Mucosa of rectum (tissue), 2 donors: ENCODE results near the gene SFT2D3.
A peak's percentile ranks its signal among the peaks of the same experiment; 100 is the strongest.

ENCODE experiments used
- H3K27ac ChIP-seq, 2 donors: one replicate each; pipeline ENCODE4 v1.7.0; 2013; ENCODE audit warnings: inconsistent platforms in 2 of 2, low read depth in 2 of 2, low read length in 2 of 2
- H3K27me3 ChIP-seq, 2 donors: one replicate each; pipeline ENCODE4 v1.7.0; 2013; ENCODE audit warnings: low read length in 2 of 2; ENCODE audit not compliant: control insufficient read depth in 2 of 2, insufficient read depth in 2 of 2
- H3K36me3 ChIP-seq, 2 donors: one replicate each; pipeline ENCODE4 v1.7.0; 2013; ENCODE audit warnings: low read length in 2 of 2; ENCODE audit not compliant: control insufficient read depth in 2 of 2, insufficient read depth in 2 of 2
- H3K4me1 ChIP-seq, 2 donors: one replicate each; pipeline ENCODE4 v1.7.0; 2013; ENCODE audit warnings: low read length in 2 of 2, mild to moderate bottlenecking in 1 of 2; ENCODE audit not compliant: control insufficient read depth in 2 of 2, insufficient read depth in 2 of 2
- H3K4me3 ChIP-seq, 2 donors: one replicate each; pipeline ENCODE4 v1.7.0; 2013; ENCODE audit warnings: low read length in 2 of 2
- H3K9ac ChIP-seq, 2 donors: one replicate each; pipeline ENCODE4 v1.7.0; 2013; ENCODE audit warnings: low read length in 2 of 2, low read depth in 1 of 2, mild to moderate bottlenecking in 1 of 2
- H3K9me3 ChIP-seq, 2 donors: one replicate each; pipeline ENCODE4 v1.7.0; 2013; ENCODE audit warnings: low read length in 2 of 2; ENCODE audit not compliant: control insufficient read depth in 2 of 2
- donor health status: healthy.
- donor health status: Normal muscosa, but diverticular disease.

Gene SFT2D3

DNA sequence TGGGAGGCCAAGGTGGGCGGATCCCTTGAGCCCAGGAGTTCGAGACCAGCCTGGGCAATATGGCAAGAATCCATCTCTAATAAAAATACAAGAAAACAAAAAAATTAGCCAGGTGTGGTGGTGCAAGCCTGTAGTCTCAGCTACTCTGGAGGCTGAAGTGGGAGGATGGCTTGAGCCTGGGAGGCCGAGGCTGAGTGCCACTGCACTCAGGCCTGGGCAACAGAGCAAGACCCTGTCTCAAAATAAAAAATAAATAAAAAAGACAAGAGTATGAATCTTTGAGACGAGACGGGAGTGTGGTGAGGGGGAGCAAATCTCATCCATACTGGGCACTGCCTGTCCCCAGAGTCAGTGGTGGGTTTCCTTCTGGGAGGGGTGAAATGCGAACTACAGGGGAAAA is 43.2 kb upstream of the SFT2D3 start:
- Histone ChIP-seq H3K27me3 (peaks cover 2 to 3% of the 10 kb centered on the region in 2 donors), H3K36me3 (no peaks in the 10 kb centered on the region), H3K27ac (peak overlapping the region in 1 of 2 donors; percentile 58), H3K4me3 (no peak overlapping the region), H3K9me3 (no peaks in the 10 kb centered on the region), H3K9ac (no peak overlapping the region), H3K4me1 (peaks cover 3 to 9% of the 10 kb centered on the region in 2 donors)

DNA sequence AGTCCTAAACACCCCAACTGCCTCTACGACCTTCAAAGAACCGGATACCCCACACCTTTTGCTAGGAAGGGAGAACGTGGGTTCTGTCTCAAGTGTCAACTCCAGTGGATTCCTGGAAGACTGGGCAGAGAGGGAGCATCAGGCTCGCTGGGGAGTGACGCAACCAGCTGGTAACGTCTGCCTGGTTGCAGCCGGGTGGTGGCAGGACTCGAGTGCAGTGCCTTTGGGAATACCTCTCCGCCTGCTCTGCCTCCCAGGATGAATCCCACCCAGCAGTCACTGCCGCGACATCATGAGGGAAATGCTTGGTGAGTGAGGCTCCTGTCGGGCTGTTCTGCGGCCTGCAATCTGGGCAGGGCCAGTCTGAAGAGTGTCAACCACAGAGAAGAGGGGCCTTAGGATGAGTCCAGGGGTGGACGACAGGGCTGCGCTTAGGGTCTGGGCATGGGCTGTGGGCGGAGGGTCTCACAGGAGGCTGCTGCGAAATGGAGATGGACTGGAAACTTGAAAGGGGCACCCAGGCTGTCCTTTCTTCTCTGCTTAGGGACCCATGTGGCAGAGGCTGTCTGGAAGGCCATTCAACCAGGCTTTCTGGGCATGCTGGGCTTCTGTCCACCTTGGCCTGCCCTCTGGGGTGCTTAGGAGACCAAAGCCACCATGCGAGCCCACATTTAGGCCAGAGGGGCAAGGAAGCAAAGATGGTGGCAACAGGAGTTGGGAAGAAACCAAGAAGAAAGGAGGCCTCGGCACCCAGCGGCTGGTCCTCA is 42.5 kb upstream of the SFT2D3 start:
- peaks cover 2 to 7% of the 10 kb centered on the region in 2 donors for H3K27me3 ChIP-seq
- H3K9me3 ChIP-seq, result no peaks in the 10 kb centered on the region
- peak overlapping the region; percentile 37 to 58 for H3K27ac ChIP-seq
- peaks cover 3 to 7% of the 10 kb centered on the region in 2 donors for H3K4me1 ChIP-seq
- H3K36me3 ChIP-seq, result no peaks in the 10 kb centered on the region
- no peak overlapping the region for H3K9ac ChIP-seq
- H3K4me3 ChIP-seq, result no peak overlapping the region

DNA sequence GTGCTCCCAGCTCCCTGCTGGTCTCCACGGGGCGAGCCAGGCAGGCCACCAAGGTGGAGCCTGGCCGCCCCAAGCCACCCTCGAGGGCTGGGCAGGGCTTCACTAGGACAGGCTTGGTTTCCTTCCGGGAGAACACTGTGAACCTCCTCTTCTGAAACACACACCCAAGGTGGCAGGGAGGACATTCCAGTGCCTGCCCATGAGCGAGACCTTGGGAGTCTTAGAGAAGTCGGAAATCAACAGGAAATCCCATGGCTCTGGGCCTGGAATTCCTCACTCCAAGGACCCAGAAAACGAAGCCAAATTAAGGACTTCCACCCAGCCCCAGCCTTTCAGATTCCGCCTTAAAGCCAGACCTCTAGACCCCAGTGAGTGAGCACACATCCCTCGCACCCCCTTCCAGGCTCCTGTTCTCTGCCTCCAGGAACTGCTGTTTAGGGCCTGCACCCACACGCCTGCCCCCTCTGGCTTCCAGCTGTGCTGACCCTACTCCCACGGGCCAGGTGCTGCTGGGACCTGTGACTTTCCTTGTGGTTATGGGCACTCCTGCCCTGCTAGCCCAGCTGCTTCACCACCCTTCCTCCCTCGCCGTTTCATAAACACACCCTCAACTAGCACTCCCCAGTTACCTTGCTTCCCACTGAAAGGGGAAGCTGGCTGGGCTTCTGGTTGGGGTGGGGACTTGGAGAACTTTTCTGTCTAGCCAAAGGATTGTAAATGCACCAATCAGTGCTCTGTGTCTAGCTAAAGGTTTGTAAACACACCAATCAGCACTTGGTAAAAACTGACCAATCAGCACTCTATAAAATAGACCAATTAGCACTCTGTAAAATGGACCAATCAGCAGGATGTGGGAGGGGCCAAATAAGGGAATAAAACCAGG is 41.6 kb upstream of the SFT2D3 start:
- no peak overlapping the region for H3K4me3 ChIP-seq
- H3K36me3 ChIP-seq, result no peaks in the 10 kb centered on the region
- peak overlapping the region; percentile 37 to 49 for H3K27ac ChIP-seq
- peaks cover 6 to 10% of the 10 kb centered on the region in 2 donors for H3K27me3 ChIP-seq
- no peaks in the 10 kb centered on the region for H3K9me3 ChIP-seq
- no peak overlapping the region for H3K9ac ChIP-seq
- H3K4me1 ChIP-seq, result peaks cover 3 to 7% of the 10 kb centered on the region in 2 donors

DNA sequence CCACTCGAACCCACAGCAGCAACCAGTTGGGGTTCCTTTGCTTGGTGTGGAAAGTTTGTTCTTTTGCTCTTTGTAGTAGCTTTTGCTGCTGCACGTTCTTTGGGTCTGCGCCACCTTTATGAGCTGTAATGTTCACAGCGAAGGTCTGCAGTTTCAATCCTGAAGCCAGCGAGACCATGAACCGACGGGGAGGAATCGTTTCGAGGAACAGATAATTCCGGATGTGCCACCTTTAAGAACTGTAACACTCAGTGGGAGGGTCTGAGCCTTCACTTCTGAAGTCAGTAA is 41.1 kb upstream of the SFT2D3 start:
- H3K27me3 ChIP-seq, result peaks cover 11 to 15% of the 10 kb centered on the region in 2 donors
- no peak overlapping the region for H3K9ac ChIP-seq
- H3K27ac ChIP-seq, result no peak overlapping the region
- peaks cover 3 to 7% of the 10 kb centered on the region in 2 donors for H3K4me1 ChIP-seq
- no peak overlapping the region for H3K4me3 ChIP-seq
- no peaks in the 10 kb centered on the region for H3K9me3 ChIP-seq
- no peaks in the 10 kb centered on the region for H3K36me3 ChIP-seq

DNA sequence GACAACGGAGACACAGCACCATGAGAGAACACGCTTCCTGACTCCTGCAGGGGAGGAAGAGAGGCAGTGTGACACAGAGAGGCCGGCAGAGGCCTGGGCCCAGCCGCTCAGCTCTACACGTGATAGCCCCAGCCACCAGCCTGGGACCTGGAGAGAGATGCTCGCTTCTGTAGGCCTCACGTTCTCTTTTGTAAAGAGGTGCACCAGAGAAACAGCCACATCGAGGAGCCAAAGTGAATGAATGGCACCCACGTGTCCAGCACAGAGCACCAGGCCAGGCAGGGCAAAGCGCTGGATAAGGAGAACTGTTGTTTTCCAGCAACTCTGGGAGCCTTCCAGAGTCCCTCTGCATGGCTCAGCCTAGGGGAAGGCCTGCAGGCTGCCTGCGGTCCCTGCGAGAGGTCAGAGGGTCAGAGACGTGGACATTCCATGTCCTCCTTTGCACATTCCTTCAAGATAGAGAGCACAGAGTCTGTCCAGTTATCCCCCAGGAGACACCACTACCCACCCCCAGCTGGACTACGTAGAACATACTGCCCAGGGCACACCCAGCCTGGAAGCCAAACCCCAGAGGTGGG is 40.1 kb upstream of the SFT2D3 start:
- peaks cover 15 to 17% of the 10 kb centered on the region in 2 donors for H3K27me3 ChIP-seq
- H3K27ac ChIP-seq, result peak overlapping the region in 1 of 2 donors; percentile 35
- H3K36me3 ChIP-seq, result no peaks in the 10 kb centered on the region
- no peak overlapping the region for H3K9ac ChIP-seq
- peaks cover 3 to 7% of the 10 kb centered on the region in 2 donors for H3K4me1 ChIP-seq
- no peak overlapping the region for H3K4me3 ChIP-seq
- no peaks in the 10 kb centered on the region for H3K9me3 ChIP-seq

DNA sequence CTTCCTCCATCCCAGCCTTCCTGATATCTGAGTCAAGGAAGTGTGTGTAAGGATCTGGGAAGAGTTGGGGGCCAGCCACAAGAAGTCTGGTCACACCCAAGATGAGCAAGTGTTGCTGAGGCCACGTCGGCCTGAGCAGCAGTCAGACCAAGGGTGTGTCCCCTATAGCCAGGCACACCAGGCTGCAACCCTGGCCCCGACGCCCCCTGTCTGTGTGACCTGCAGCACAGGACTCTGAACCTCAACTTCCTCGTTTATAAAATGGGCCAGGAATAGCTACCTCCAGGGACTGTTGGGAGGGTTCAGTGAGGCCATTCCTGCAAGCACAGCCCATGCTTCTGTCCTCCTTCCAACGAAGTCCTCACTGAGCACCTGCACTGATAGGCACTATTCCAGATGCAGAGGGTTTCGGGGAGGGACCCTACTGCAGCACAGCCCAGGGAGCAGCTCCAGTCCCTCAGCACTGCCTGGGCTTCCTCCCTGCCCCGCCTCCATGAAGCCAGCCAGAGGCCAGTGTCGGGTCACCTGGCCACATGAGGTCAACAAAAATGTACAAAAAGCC is 39.3 kb upstream of the SFT2D3 start:
- Histone ChIP-seq H3K27ac (peak overlapping the region in 1 of 2 donors; percentile 35), H3K9me3 (no peaks in the 10 kb centered on the region), H3K27me3 (peaks cover 17 to 19% of the 10 kb centered on the region in 2 donors), H3K4me3 (no peak overlapping the region), H3K4me1 (peaks cover 3 to 7% of the 10 kb centered on the region in 2 donors), H3K9ac (no peak overlapping the region), H3K36me3 (no peaks in the 10 kb centered on the region)

DNA sequence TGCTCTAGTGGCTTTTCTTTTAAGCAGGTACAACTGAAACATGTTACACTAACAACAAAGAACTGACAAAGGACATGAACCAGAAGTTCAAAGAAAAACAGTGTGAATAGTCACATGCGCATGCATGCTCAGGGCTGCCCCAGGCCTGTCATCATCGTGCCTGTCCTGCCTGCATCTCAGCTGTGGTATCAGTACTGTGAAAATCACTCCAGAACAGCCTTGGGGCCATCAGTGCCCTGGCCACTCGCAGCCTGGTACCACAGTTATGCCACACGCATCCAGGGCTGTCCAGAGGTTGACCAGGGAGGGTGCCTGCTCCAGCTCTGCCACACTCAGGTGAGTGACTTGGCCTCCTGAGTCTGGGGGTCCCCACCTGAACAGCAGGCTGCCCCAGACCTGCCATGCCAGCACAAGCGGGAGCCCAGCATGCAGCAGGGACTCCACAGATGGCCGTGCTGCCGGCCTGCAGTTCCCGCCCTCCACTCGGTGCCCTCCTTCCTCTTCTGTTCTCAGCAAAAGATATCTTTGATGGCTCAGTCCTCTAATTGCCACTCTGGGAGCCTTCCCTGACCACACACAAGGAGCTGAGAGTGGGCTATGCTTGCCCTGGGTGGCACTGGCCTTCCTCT is 38.2 kb upstream of the SFT2D3 start:
- Histone ChIP-seq H3K27me3 (peaks cover 17 to 19% of the 10 kb centered on the region in 2 donors), H3K4me1 (peaks cover 3 to 7% of the 10 kb centered on the region in 2 donors), H3K4me3 (no peak overlapping the region)

DNA sequence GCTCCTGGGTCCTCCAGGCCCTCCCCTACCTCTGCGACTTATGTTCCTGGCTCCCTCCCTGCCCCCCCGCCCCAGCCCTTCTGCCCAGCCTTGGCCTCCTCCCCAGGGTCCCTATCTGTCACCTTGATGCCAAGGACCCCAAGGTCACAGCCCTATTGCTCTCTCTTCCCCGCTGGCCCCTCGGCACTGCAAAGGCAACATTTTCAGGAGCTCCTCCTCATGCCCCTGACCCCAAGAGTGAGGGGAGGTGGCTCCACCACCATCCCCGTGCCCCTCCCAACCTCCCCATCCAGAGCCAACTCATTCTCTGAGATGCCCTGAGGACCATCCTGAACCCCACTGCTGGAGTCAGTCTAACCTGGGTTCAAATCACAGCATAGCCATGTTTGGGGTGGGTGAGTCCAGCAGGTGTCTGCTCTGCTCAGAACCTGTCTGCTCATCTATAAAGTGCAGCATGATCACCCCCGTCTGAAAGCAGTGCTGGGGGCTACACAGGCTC is 37.7 kb upstream of the SFT2D3 start:
- H3K36me3 ChIP-seq, result no peaks in the 10 kb centered on the region
- no peak overlapping the region for H3K4me3 ChIP-seq
- peak overlapping the region in 1 of 2 donors; percentile 56 for H3K27ac ChIP-seq
- H3K27me3 ChIP-seq, result peaks cover 17 to 19% of the 10 kb centered on the region in 2 donors
- H3K9me3 ChIP-seq, result no peaks in the 10 kb centered on the region
- H3K9ac ChIP-seq, result no peak overlapping the region
- H3K4me1 ChIP-seq, result peaks cover 3 to 7% of the 10 kb centered on the region in 2 donors

More for the DNA sequence above, 38.2 kb upstream of the SFT2D3 start:
- H3K9me3 ChIP-seq, result no peaks in the 10 kb centered on the region
- no peaks in the 10 kb centered on the region for H3K36me3 ChIP-seq
- no peak overlapping the region for H3K9ac ChIP-seq
- H3K27ac ChIP-seq, result peak overlapping the region in 1 of 2 donors; percentile 33

DNA sequence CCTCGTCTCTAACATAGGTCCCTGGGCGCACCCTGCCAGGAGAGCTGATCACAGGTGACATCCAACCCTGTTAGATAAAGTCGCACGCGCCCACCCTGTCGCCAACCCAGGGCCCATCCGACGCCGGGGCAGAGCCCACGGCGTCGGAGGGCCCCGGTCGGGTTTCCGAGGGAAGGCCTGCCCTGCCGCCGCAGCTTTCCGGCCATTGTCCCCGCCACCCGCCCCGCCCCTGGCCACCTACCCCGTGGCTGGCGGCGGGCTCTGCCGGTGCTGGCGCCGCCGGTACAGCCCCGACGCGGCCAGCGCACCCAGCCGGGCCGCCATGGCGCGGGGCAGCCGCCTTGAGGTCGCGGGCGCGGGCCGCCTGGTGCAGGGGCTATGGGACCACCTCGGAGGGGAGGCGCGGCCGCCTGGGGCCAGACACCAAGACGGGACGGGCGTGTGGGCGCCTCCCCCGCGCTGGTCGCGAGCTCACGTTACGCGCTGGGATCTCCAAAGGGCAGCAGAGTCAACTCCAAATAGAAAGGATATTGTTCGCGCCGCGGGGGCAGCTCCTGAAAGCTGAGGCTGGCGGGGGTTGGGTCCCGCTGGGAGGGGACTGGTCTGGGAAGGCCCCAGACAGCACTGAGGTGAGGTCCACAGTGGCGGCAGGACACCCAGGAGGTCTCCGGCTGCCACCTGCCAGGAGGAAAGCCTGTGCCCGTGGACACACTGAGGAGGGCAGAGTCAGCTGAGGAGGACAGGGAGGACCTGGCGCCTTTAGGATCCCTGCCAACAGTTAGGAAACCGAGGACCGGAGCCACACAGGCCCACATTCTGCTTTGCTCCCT is 37.0 kb upstream of the SFT2D3 start:
- Histone ChIP-seq H3K36me3 (no peaks in the 10 kb centered on the region), H3K4me3 (peak overlapping the region; percentile 11 to 43), H3K4me1 (peaks cover 3 to 7% of the 10 kb centered on the region in 2 donors), H3K27me3 (peaks cover 17 to 19% of the 10 kb centered on the region in 2 donors), H3K9me3 (no peaks in the 10 kb centered on the region), H3K9ac (no peak overlapping the region), H3K27ac (peak overlapping the region; percentile 21 to 62)
